C4-2B (cell line): ENCODE results near the gene NUBPL.

Experiments used
- CTCF ChIP-seq: fragments of 450-650 bp; conservative IDR thresholded peaks from 2 replicates; pipeline ENCODE4 v1.5.1; 2017; ENCODE audit warnings: mild to moderate bottlenecking
- ZFX ChIP-seq: fragments of 450-650 bp; IDR thresholded peaks from 2 replicates; pipeline ENCODE4 v1.6.1; 2017

- TF ChIP-seq CTCF (no peak), ZFX (no peak)
Measured at GRCh38 chr14:31774567-31774966, 213.4 kb downstream of the NUBPL start.
